ENCODE data around the gene SIL1. TPM values are rescaled to one million over a fixed set of nuclear protein-coding genes. Genes with fewer than 3 reads are reported as not detected.
A peak's percentile ranks its signal among the peaks of the same experiment; 100 is the strongest.
"Not testable (repeated sequence)": the region's sequence is repeated elsewhere in the genome, so short reads cannot be mapped to it uniquely, and the experiment has no call there.

Gene SIL1
- total RNA-seq, 4 donors from 2014 or later: 28.6 to 48.1 (median 36.5) TPM

DNA sequence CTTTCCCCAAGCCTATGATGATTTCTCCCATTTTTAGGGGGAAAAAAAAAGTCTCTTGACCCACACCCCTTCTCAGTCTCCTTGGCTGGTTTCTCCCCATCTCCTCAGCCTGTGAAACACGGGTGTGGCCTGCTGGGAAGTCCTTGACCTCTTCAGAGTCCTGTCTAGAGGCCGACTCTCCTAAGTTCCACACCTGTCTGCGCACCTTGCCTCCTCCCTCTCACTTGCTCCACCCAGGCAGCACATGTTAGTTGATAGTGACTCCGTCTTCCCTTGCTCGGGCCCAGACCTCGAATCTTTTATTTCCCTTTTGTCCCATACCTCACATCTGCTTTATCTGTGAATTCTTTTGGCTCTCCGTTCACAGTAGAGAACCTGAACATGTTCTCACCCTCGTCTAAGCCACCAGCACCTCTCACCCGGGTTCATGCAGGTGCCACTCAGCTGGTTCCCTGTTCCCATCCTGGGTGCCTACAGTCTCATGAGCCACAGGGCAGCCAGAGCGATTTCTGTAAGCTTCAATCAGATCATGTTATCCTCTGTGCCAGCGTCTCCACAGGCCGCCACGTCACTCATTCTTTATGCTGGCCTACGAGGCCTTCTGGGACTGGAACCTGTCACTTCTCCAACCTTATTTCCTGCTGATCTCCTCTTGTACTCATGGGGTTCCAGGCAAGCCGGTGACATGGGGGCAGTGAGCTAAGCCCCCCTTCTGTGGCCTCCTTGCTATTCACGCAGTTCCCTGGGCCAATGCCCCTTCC is 271.3 kb downstream of the SIL1 start:
- peak overlapping the region in 1 of 4 donors; percentile 24 for H3K27ac ChIP-seq
- 89 to 94% methylated on average over 7 to 16 of the region's 16 CpGs for WGBS, 2 donors (ENCODE audit: low coverage in 1 of 2)
- H3K36me3 ChIP-seq: peaks cover 5 to 75% of the 10 kb centered on the region in 2 donors
- H3K4me3 ChIP-seq: no peak overlapping the region
- H3K4me1 ChIP-seq: peaks cover 0 to 43% (median 4%) of the 10 kb centered on the region in 3 donors
- no peak for ATAC-seq
- H3K9me3 ChIP-seq: no peaks in the 10 kb centered on the region
- H3K27me3 ChIP-seq: no peaks in the 10 kb centered on the region
- TF ChIP-seq, protein P1, sequence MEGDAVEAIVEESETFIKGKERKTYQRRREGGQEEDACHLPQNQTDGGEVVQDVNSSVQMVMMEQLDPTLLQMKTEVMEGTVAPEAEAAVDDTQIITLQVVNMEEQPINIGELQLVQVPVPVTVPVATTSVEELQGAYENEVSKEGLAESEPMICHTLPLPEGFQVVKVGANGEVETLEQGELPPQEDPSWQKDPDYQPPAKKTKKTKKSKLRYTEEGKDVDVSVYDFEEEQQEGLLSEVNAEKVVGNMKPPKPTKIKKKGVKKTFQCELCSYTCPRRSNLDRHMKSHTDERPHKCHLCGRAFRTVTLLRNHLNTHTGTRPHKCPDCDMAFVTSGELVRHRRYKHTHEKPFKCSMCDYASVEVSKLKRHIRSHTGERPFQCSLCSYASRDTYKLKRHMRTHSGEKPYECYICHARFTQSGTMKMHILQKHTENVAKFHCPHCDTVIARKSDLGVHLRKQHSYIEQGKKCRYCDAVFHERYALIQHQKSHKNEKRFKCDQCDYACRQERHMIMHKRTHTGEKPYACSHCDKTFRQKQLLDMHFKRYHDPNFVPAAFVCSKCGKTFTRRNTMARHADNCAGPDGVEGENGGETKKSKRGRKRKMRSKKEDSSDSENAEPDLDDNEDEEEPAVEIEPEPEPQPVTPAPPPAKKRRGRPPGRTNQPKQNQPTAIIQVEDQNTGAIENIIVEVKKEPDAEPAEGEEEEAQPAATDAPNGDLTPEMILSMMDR (IDR thresholded peaks at IDR 0.05): no peak
- TF ChIP-seq POLR2A (IDR thresholded peaks at IDR 0.05): no peak
- no peak for TF ChIP-seq EP300 (IDR thresholded peaks at IDR 0.05)
- TF ChIP-seq POLR2AphosphoS5 (IDR thresholded peaks at IDR 0.05): no peak

DNA sequence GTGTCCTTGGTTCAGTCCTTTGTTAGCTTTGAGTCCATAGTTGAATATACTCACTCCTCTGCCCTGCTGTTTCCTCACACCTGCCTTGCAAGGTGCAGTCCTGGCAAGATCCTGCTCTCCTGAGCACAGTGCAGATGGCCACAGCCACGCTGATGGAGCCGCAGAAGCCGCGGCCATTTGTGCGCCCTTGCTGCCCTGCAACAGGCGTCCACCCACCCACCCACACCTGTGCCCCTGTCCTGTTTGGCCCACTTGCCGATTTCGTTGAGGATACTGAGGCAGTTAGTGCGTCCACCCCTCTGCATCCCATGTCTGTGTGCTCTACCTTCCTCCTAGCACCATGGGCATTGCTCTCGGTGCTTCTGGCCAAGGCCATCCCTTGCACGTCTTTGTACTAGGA is 271.9 kb downstream of the SIL1 start:
- Histone ChIP-seq H3K36me3 (peaks cover 5 to 69% of the 10 kb centered on the region in 2 donors), H3K4me3 (no peak overlapping the region), H3K9me3 (no peaks in the 10 kb centered on the region), H3K27me3 (no peaks in the 10 kb centered on the region), H3K27ac (no peak overlapping the region), H3K4me1 (peaks cover 0 to 43% (median 4%) of the 10 kb centered on the region in 3 donors)
- TF ChIP-seq, protein P1 (IDR thresholded peaks at IDR 0.05): no peak
- TF ChIP-seq EP300 (IDR thresholded peaks at IDR 0.05) (no peak), POLR2A (IDR thresholded peaks at IDR 0.05) (no peak), POLR2AphosphoS5 (IDR thresholded peaks at IDR 0.05) (no peak)
- ATAC-seq: no peak
- 89 to 97% methylated on average over 6 to 9 of the region's 11 CpGs for WGBS, 2 donors (ENCODE audit: low coverage in 1 of 2)

DNA sequence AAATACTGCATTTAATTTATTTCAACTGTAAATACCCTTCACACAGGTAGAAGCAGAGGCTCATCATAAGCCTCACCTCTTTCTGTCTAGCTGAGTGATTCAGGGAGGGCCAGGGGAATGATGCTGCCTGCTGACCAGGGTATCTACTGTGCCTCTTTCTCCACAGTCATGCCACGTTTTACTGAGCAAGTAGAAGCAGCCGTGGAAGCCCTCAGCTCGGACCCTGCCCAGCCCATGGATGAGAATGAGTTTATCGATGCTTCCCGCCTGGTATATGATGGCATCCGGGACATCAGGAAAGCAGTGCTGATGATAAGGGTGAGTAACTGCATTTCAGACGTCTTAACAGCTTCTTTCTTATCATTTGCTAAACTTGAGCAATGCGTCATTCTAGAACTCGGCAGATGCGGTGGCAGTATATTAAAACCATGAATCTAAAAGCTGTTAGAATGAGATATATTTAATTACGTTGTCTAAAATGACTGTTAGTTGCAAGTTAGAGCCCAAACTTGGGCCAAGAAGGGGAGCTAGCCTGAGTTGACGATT is 273.0 kb downstream of the SIL1 start:
- H3K9me3 ChIP-seq: no peaks in the 10 kb centered on the region
- no peak overlapping the region for H3K27ac ChIP-seq
- peaks cover 0 to 67% of the 10 kb centered on the region in 2 donors for H3K36me3 ChIP-seq
- no peaks in the 10 kb centered on the region for H3K27me3 ChIP-seq
- H3K4me1 ChIP-seq: peaks cover 0 to 43% (median 4%) of the 10 kb centered on the region in 3 donors
- 84 to 88% methylated on average over 7 to 12 of the region's 12 CpGs for WGBS, 2 donors (ENCODE audit: low coverage in 1 of 2)
- TF ChIP-seq EP300 (IDR thresholded peaks at IDR 0.05) (no peak), POLR2AphosphoS5 (IDR thresholded peaks at IDR 0.05) (no peak), POLR2A (IDR thresholded peaks at IDR 0.05) (no peak)
- TF ChIP-seq, protein P1 (IDR thresholded peaks at IDR 0.05): no peak
- H3K4me3 ChIP-seq: no peak overlapping the region
- ATAC-seq: no peak

DNA sequence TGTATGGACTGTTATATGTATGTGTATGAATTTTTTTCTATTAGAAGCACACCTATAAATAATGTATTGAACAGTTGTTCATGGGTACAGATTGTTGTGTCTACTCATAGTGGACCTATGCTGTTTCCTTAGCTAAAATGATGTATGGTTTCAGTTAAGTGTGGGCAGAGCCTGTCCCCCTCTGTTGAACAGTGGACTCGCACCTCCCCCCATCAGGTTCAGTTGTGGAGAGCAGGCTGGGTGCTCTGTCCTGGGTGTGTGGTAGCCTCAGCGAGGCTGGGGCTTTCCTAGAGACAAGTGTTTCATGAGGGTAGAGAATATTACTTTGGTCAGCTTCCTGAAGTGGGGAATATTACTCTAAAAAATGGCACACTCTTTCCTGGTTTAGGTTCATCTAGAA is 275.7 kb downstream of the SIL1 start:
- 100% methylated on average over 2 of the region's 2 CpGs; no CpG with 5 or more reads in 1 of the 2 donors for WGBS, 2 donors (ENCODE audit: low coverage in 1 of 2)
- Histone ChIP-seq H3K27ac (no peak overlapping the region), H3K27me3 (no peaks in the 10 kb centered on the region), H3K4me3 (no peak overlapping the region), H3K36me3 (peaks cover 0 to 65% of the 10 kb centered on the region in 2 donors), H3K9me3 (no peaks in the 10 kb centered on the region), H3K4me1 (peaks cover 0 to 33% (median 0%) of the 10 kb centered on the region in 3 donors)
- TF ChIP-seq EP300 (IDR thresholded peaks at IDR 0.05): no peak
- TF ChIP-seq POLR2AphosphoS5 (IDR thresholded peaks at IDR 0.05): no peak
- TF ChIP-seq, protein P1 (IDR thresholded peaks at IDR 0.05): no peak
- no peak for TF ChIP-seq POLR2A (IDR thresholded peaks at IDR 0.05)
- ATAC-seq: no peak

DNA sequence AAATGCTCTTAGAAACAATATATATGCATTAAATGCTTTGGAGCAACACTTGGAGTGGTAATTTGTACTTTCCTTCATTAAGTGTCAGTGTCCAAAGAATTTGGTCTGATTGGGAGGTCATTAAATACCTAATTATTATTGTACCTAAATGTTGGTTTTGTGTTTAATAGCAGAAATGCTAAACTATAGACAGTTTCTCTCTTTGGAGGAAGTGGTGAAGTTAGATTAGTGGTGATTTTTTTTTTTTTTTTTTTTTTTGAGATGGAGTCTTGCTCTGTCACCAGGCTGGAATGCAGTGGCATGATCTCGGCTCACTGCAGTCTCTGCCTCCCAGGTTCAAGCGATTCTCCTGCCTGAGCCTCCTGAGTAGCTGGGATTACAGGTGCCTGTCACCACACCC is 276.8 kb downstream of the SIL1 start:
- H3K9me3 ChIP-seq, H3K27me3 ChIP-seq, H3K27ac ChIP-seq, ATAC-seq, H3K4me3 ChIP-seq: not testable (repeated sequence)
- WGBS, 2 donors (ENCODE audit: low coverage in 1 of 2): 61% methylated on average over 2 of the region's 2 CpGs; no CpG with 5 or more reads in 1 of the 2 donors
- H3K4me1 ChIP-seq: peaks cover 0 to 22% (median 0%) of the 10 kb centered on the region in 3 donors
- peaks cover 0 to 58% of the 10 kb centered on the region in 2 donors for H3K36me3 ChIP-seq

All from gastroesophageal sphincter (tissue), 4 donors.